ENCODE results near the gene CD1C.
"Not testable (repeated sequence)": the region's sequence is repeated elsewhere in the genome, so short reads cannot be mapped to it uniquely, and the experiment has no call there.

Gene CD1C

DNA sequence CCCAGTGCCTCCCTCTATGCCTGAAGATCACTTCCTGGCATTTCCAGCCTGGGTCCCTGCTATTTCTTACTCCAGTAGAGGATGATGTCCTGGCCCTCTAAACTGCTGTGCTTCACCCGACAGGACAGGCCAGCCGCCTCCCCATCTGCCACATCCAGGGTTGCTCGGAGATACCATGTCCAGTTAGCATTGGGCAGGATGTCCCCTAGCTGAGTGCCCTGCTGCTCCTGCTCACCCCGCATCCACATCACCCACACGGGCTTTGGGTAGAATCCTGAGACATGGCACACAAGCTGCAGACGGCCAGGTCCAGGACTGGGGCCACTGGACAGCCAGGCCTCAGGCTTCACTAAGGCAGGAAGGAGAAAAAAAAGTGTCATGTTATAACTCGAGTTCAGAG is 39.6 kb downstream of the CD1C start:
- DNase-seq = no peak

DNA sequence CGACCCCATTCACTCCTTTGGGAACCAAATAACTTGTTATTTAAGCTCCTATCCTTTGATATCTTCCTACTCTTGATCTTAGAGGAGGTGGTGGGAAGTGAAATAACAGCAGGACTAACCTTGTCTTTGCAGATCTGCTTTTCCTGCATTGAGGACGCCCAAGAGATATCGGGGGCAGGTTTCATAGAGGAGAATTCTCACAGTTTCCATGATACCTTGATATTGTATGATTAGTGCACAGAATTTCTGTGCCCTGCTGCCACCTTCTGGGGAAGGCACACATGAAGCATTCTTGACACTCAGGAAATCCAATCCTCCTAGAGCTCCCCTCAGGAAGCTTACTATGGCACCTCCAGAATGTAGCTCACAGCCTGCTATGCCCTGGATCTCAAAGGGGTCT is 40.0 kb downstream of the CD1C start:
- no peak for DNase-seq

DNA sequence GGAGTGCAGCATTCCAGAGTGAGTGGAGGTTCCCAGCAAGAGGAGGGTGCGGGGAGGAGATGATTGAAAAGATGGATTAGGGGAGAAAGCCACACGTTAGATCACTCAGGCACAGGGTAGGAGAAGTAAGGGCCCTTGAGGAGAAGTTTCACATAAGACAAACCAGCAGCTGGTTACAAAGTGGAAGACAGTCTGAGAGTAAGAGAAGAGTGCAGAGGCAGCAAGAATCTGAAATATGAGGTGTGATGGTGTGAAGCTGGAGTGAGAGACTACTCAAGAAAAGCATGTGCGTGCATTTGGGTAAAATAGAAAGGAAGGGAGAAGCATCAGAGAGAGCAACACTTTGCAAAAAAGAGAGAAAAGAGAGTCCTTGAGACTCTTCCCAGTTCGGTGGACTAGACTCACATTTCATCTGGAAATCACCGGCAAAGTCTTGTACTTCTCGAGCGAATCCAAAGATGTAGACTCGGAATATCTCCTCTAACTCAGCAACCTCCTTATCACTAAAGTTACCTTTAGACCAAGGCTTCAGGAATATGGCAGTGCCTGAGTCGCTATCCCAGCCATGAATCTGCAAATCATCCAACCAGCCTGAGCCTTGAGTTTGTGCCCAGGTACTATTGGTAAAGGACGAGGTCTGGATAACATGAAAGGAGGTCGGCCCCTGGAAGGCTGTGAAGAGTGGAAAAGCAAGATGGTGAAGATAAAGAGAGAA is 40.8 kb downstream of the CD1C start:
- DNase-seq = no peak

DNA sequence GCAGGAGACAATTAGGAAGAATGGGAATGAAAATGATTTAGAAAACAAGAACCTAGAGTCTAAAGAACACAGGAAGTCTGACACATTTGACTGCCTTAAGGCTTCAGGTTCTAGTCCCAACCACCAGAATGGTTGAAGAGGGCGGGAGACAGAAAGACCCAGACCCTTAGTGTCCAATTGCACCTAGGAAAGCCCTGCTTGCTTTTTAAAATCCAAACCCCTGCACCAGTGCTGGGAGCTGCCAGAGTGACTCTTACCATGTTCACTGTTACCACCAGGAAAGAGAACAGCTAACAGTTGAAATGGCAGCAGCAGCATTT is 41.3 kb downstream of the CD1C start:
- DNase-seq = no peak

DNA sequence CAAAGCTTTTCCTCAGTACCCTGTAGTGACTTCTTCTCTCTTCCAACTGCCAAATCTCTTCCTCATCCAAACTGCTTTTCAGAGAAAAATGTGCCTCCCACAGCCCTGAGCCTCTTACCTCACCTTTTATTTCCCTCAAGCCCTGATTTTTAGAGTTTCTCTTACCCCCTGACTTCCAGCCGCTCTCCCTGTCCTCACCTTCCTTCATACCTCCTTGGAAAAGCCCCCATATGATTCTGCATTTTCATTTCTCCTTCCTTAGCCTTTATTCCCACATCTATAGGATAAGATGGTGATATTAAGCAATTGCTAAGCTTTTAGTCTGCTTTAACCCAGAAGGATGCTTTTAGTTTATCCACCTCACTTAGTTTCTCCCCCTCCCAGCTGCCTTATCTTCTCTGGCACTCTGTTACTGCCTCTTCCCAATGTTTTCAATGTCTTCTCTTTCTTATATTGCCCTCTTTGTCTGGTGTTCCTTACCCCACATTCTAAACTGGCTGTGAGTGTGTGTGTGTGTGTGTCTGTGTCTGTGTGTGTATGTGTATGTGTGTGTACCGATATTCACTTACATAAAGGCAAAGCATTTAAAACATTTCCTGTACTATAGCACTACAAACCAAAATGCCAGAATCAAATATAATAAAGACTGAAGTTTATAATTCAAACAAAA is 41.9 kb downstream of the CD1C start, which contains the start of gene CD1B:
TSS of gene CD1B (minus strand) at position 51 of the 670 bp plus-strand sequence. CDS start 108 bp downstream, outside the sequence.
- no peak for DNase-seq

DNA sequence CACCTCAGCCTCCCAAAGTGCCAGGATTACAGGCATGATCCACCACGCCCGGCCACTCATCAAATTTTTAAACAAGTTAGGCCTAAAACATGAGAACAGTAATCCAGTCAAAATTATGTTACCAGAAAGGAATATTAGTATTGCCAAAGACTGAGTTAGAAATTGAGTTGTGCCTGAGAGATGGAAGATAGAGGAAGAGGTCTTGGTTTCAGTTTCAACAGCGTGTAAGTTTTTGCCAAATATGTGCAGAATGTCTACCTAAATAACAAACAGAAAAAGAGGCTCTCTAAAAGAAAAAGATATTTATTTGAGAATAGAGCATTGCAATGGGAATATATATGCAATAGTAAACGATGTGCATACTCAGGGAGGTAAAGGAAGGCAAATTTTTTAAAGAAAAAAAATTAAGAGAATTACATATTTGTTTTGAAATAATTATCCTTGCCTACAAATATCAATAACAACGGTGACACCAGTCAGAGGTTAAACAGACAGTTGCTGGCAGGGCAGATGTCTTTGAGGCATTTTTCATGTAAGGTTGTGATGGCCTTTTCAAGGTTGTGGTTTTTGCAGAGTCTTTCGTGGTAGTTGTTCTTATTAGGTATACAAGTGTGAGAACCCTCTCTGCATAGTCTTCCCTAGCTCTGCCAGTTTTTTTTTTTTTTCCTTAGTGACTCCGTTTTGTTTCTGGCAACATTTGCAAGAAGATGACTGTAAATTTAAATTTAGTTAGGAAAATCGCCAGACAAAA is 43.9 kb downstream of the CD1C start:
- no peak for DNase-seq

DNA sequence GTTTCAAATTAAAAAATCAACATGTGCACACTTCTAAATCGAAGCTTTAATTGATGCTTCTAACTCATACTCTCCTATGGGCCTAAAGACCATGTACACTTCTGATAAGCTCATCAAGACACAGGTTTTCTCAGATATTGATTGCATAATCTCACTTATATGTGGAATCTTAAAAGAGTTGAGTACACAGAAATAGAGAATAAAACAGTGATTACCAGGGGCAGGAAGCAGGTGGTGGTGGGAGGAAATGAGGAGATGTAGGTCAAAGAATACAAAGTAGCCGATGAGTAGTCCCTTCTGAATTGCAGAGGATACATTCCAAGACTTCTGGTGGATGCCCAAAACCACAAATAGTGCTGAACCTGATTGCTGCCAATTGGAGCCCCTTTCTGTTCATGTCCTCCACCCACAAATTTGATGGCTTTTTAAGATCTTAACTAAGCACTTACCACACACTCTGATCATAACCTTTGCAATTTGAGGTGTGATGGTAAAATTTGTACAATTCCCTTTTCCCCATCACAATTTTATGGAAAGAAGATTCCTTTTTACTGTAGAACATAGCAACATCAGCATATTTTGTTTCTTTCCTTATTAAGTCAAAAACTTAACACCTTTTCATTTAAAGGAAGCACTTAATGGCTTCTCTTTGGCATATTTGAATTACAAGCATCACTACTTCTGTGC is 44.9 kb downstream of the CD1C start:
- no peak for DNase-seq

DNA sequence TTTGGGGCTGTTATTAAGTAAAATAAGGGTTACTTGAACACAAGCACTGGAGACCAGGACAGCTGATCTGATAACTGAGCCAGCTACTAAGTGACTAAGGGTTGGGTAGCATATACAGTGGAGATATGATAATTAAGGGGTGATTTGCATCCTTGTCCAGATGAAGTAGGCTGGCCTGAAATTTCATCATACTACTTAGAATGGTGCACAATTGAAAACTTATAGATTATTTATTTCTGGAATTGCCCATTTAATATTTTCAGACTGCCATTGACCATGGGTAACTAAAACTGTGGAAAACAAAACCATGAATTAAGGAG is 45.5 kb downstream of the CD1C start:
- no peak for DNase-seq

DNA sequence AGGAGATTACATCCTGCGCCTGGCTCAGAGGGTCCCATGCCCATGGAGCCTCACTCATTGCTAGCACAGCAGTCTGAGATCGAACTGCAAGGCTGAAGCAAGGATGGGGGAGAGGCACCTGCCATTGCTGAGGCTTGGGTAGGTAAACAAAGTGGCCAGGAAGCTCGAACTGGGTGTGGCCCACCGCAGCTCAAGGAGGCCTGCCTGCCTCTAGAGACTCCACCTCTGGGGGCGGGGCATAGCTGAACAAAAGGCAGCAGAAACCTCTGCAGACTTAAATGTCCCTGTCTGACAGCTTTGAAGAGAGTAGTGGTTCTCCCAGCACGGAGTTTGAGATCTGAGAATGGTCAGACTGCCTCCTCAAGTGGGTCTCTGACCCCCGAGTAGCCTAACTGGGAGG is 46.7 kb downstream of the CD1C start:
- not testable (repeated sequence) for DNase-seq
